SJSA1 (cell line): ENCODE data around the gene CCDC80. TPM values are rescaled to one million over a fixed set of nuclear protein-coding genes. Genes with fewer than 3 reads are reported as not detected.

ENCODE experiments used
- DNase-seq, 2 experiments: peaks; one replicate each; pipeline ENCODE4 v3.0.0-alpha.2; 2015 to 2020; ENCODE audit warnings: low spot score in 2 of 2, low read depth in 1 of 2
- H3K27ac ChIP-seq: fragments of 250-450 bp; sonication (Bioruptor Pico); 2 replicates; pipeline ENCODE4 v1.5.1; 2020; ENCODE audit warnings: mild to moderate bottlenecking, moderate library complexity
- H3K27me3 ChIP-seq: fragments of 250-450 bp; sonication (Bioruptor Pico); replicated peaks from 2 replicates; pipeline ENCODE4 v1.5.1; 2020; ENCODE audit warnings: mild to moderate bottlenecking, moderate library complexity
- H3K36me3 ChIP-seq: fragments of 250-450 bp; sonication (Bioruptor Pico); 2 replicates; pipeline ENCODE4 v1.5.1; 2020; ENCODE audit warnings: mild to moderate bottlenecking
- H3K4me1 ChIP-seq: fragments of 250-450 bp; sonication (Bioruptor Pico); replicated peaks from 2 replicates; pipeline ENCODE4 v1.6.1; 2021; ENCODE audit warnings: mild to moderate bottlenecking
- H3K4me3 ChIP-seq: fragments of 250-450 bp; sonication (Bioruptor Pico); 2 replicates; pipeline ENCODE4 v1.5.1; 2020; ENCODE audit warnings: mild to moderate bottlenecking
- H3K9me3 ChIP-seq: fragments of 250-450 bp; sonication (Bioruptor Pico); replicated peaks from 2 replicates; pipeline ENCODE4 v1.5.1; 2020; ENCODE audit warnings: mild to moderate bottlenecking
- total RNA-seq: library from RNA; depleted of rRNA; stranded (reverse); fragments of >200 nt; shearing (Covaris generic); gene quantifications from 2 replicates; pipeline ENCODE4 v1.2.3, GENCODE V29; 2014; rRNA removed

Gene CCDC80
- total RNA-seq, 1 experiment from 2014 or later = 74.8 TPM

DNA sequence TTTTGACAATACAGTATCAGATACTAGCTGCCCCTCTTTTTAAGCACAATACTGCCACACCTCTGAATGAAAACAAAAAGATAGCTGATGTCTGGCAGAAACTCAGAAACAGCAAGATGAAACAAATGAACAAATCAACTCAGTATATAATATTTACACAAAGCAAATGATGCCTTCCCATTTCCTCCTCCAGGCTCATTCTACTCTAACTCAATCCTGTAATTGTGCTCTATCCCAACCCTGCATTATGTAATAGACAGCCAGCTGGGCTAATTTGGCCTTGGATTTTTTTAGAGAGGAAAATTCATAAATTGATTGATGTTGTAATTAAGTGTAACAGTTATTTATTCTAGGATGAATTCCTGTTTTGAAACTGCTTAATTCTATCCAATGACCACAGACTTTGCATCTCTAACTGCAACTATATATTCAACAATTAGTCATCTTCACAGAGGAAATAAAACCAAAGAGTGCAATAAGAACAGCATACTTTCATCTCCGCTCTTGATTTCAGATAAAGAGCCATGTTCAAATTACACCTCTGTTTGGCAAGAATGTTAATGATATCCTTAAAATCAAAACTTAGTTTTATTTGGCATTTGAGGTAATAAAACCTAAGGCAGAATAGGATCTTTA, 85.3 kb downstream of the CCDC80 start:
- Histone ChIP-seq H3K4me3 (no peak overlapping the region), H3K27ac (no peak overlapping the region), H3K4me1 (no peaks in the 10 kb centered on the region), H3K9me3 (no peaks in the 10 kb centered on the region), H3K27me3 (no peaks in the 10 kb centered on the region), H3K36me3 (peaks cover 17% of the 10 kb centered on the region)
- no peak for DNase-seq

GRCh38 chr3:112550859-112551258, 90.1 kb downstream of the CCDC80 start:
- no peak overlapping the region for H3K4me3 ChIP-seq
- no peak overlapping the region for H3K27ac ChIP-seq
- H3K36me3 ChIP-seq = peaks cover 38% of the 10 kb centered on the region
- peaks cover 10% of the 10 kb centered on the region for H3K4me1 ChIP-seq
- H3K9me3 ChIP-seq = no peaks in the 10 kb centered on the region
- no peaks in the 10 kb centered on the region for H3K27me3 ChIP-seq
- DNase-seq = no peak

Other genes starting within 250 kb of the CCDC80 start
- gene BTLA, start 141.7 kb downstream of the CCDC80 start, total RNA-seq = not detected in 2 replicates
- gene ATG3, start 79.2 kb downstream of the CCDC80 start, total RNA-seq = 69.7 and 73.2 TPM in 2 replicates
- gene SLC35A5, start 79.1 kb downstream of the CCDC80 start, total RNA-seq = 45.7 and 46.5 TPM in 2 replicates
- gene CD200R1L, start 205.7 kb upstream of the CCDC80 start, total RNA-seq = not detected in 2 replicates